ENCODE results near the gene FAM221A. TPM values are rescaled to one million over a fixed set of nuclear protein-coding genes. Genes with fewer than 3 reads are reported as not detected.

FAM221A gene
- total and polyA plus RNA-seq, 2 donors (not counting 1 experiment from before 2014, with no cell fraction given) = 10.7 to 11.3 TPM

DNA sequence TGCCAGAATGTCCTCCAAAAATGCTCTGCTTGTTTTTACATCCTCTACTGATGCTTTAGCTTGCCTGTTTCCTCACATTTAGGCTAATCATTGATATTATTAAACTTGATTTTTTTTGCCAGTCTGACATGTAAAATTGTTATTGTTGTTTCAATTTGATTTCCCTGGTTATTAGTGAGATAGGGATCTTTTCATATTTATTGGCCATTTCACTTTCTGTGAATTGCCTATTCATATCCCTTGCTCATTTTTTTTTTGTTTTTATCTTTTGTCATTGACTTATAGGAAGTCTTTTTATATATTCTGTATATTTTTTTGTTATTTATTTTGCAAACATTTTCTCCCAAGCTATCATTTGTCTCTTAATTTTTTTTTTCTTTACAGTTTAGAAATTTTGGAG, 13.2 kb downstream of the FAM221A start:
- TF ChIP-seq, protein P1, sequence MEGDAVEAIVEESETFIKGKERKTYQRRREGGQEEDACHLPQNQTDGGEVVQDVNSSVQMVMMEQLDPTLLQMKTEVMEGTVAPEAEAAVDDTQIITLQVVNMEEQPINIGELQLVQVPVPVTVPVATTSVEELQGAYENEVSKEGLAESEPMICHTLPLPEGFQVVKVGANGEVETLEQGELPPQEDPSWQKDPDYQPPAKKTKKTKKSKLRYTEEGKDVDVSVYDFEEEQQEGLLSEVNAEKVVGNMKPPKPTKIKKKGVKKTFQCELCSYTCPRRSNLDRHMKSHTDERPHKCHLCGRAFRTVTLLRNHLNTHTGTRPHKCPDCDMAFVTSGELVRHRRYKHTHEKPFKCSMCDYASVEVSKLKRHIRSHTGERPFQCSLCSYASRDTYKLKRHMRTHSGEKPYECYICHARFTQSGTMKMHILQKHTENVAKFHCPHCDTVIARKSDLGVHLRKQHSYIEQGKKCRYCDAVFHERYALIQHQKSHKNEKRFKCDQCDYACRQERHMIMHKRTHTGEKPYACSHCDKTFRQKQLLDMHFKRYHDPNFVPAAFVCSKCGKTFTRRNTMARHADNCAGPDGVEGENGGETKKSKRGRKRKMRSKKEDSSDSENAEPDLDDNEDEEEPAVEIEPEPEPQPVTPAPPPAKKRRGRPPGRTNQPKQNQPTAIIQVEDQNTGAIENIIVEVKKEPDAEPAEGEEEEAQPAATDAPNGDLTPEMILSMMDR (IDR thresholded peaks at IDR 0.05) = no peak
- TF ChIP-seq EZH2 (IDR thresholded peaks at IDR 0.05; ENCODE audit: borderline replicate concordance, insufficient read depth, low read depth, low read length, poor library complexity, severe bottlenecking) = no peak
- H3K27me3 Mint-ChIP-seq = no peaks in the 10 kb centered on the region

DNA sequence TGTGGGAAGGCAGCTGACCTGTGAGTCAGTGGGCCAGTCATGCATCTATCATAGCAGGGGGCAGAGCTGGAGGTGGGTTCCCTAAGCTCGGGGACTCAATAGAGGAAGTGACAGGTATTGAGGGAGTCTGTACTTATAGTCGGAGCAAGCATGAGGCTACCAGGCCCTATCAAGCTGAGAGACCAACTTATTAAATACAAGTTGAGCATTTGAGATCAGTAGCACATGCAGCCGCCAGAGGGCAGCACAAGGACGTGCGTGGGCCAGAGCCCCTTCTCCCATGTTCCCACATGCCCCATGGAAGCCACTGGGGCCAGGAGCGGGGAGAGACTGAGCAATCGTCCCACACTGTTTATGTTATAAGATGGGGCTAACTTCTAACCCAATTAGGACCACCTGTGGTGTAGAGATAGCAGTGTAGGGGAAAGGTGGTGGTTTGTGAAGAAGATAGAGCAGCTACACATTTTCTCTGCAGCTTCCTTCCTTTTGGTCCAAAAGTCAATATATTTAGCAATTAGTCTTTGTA, 17.0 kb downstream of the FAM221A start:
- no peak for TF ChIP-seq EZH2 (IDR thresholded peaks at IDR 0.05; ENCODE audit: borderline replicate concordance, insufficient read depth, low read depth, low read length, poor library complexity, severe bottlenecking)
- TF ChIP-seq, protein P1 (IDR thresholded peaks at IDR 0.05) = peak; percentile 85
- 0% methylated on average over 3 of the region's 7 CpGs for WGBS (ENCODE audit: insufficient coverage)
- Histone ChIP-seq H3K9ac (ENCODE audit: low read length) (no peak overlapping the region), H4K20me1 (ENCODE audit: control insufficient read depth, insufficient read depth, low read length, poor library complexity, severe bottlenecking) (no peaks in the 10 kb centered on the region), H3K9me3 (ENCODE audit: control extremely low read depth in 1 of 3, control insufficient read depth in 2 of 3, insufficient read depth in 1 of 3, low read length in 2 of 3) (no peaks in the 10 kb centered on the region), H3K79me2 (ENCODE audit: control insufficient read depth, insufficient read depth, low read length) (no peaks in the 10 kb centered on the region), H3K27ac (ENCODE audit: low read length in 2 of 2) (no peak overlapping the region), H3K36me3 (replicated peaks in 1 of 2; ENCODE audit: control extremely low read depth in 1 of 2, control insufficient read depth in 1 of 2, extremely low read depth in 1 of 2, insufficient read depth in 2 of 2, low read length in 1 of 2) (peaks cover 5% of the 10 kb centered on the region in 2 experiments), H3K4me3 (ENCODE audit: control extremely low read depth in 1 of 5, extremely low read depth in 1 of 5, insufficient read depth in 1 of 5, low read depth in 2 of 5, low read length in 4 of 5) (no peak overlapping the region), H3K4me1 (ENCODE audit: control insufficient read depth in 2 of 2, insufficient read depth in 2 of 2, low read length in 2 of 2) (no peaks in the 10 kb centered on the region), H2AFZ (ENCODE audit: insufficient read depth, low read depth, low read length, poor library complexity, severe bottlenecking) (peak overlapping the region; percentile 32), H3K4me2 (replicated peaks; ENCODE audit: low read depth, low read length, poor library complexity, severe bottlenecking) (no peak overlapping the region), H3K27me3 (replicated peaks in 1 of 4; ENCODE audit: control extremely low read depth in 1 of 4, control insufficient read depth in 3 of 4, insufficient read depth in 4 of 4, low read length in 3 of 4) (no peaks in the 10 kb centered on the region)
- DNase-seq (peak; percentile 67), ATAC-seq (ENCODE audit: low read depth) (peak; percentile 45)
- no peaks in the 10 kb centered on the region for H3K9me3 Mint-ChIP-seq (ENCODE audit: insufficient read depth)
- H3K4me3 Mint-ChIP-seq = no peak overlapping the region
- CTCF ChIA-PET = interaction anchor here (0.6 to 5.3 kb wide), 25 partner anchors 10 to 970 kb away, joined by 3 to 34 read pairs (median 4); partner anchors contain the start of genes CCDC126, FAM221A and STK31
- H3K4me1 Mint-ChIP-seq = peaks cover 2% of the 10 kb centered on the region
- intact Hi-C loops (cut with micrococcal nuclease) = loop anchor here (5.0 kb wide), 2 partner anchors 890 to 970 kb away; no protein-coding TSS in a partner anchor
- H3K27ac Mint-ChIP-seq = no peak overlapping the region
- POLR2A ChIA-PET = no interaction called here
- H3K27me3 Mint-ChIP-seq = no peaks in the 10 kb centered on the region

More for the DNA sequence above, 13.2 kb downstream of the FAM221A start:
- intact Hi-C loops (cut with micrococcal nuclease) = no loop called here
- Histone ChIP-seq H3K4me1 (ENCODE audit: control insufficient read depth in 2 of 2, insufficient read depth in 2 of 2, low read length in 2 of 2) (no peaks in the 10 kb centered on the region), H3K27me3 (replicated peaks in 1 of 4; ENCODE audit: control extremely low read depth in 1 of 4, control insufficient read depth in 3 of 4, insufficient read depth in 4 of 4, low read length in 3 of 4) (no peaks in the 10 kb centered on the region), H3K9ac (ENCODE audit: low read length) (no peak overlapping the region), H3K36me3 (replicated peaks in 1 of 2; ENCODE audit: control extremely low read depth in 1 of 2, control insufficient read depth in 1 of 2, extremely low read depth in 1 of 2, insufficient read depth in 2 of 2, low read length in 1 of 2) (peaks cover 5 to 6% of the 10 kb centered on the region in 2 experiments), H2AFZ (ENCODE audit: insufficient read depth, low read depth, low read length, poor library complexity, severe bottlenecking) (no peak overlapping the region), H3K27ac (ENCODE audit: low read length in 2 of 2) (no peak overlapping the region), H3K9me3 (ENCODE audit: control extremely low read depth in 1 of 3, control insufficient read depth in 2 of 3, insufficient read depth in 1 of 3, low read length in 2 of 3) (no peaks in the 10 kb centered on the region), H4K20me1 (ENCODE audit: control insufficient read depth, insufficient read depth, low read length, poor library complexity, severe bottlenecking) (no peaks in the 10 kb centered on the region), H3K4me3 (ENCODE audit: control extremely low read depth in 1 of 5, extremely low read depth in 1 of 5, insufficient read depth in 1 of 5, low read depth in 2 of 5, low read length in 4 of 5) (no peak overlapping the region), H3K79me2 (ENCODE audit: control insufficient read depth, insufficient read depth, low read length) (no peaks in the 10 kb centered on the region), H3K4me2 (replicated peaks; ENCODE audit: low read depth, low read length, poor library complexity, severe bottlenecking) (no peak overlapping the region)
- CTCF ChIA-PET = interaction anchor here (0.6 to 2.9 kb wide), 3 partner anchors 9 to 146 kb away, joined by 3 to 21 read pairs (median 3); no protein-coding TSS in a partner anchor
- ATAC-seq (ENCODE audit: low read depth) (no peak), DNase-seq (no peak)
- no peak overlapping the region for H3K27ac Mint-ChIP-seq
- no peaks in the 10 kb centered on the region for H3K9me3 Mint-ChIP-seq (ENCODE audit: insufficient read depth)
- H3K4me3 Mint-ChIP-seq = no peak overlapping the region
- H3K4me1 Mint-ChIP-seq = peaks cover 2% of the 10 kb centered on the region
- POLR2A ChIA-PET = no interaction called here

Data from B cell (primary cell).